ENCODE results near the gene CREB1.
"Not testable (repeated sequence)": the region's sequence is repeated elsewhere in the genome, so short reads cannot be mapped to it uniquely, and the experiment has no call there.

CREB1 gene

GRCh38 chr2:207619764-207620203 is 90.0 kb downstream of the CREB1 start:
- no peak for DNase-seq

DNA sequence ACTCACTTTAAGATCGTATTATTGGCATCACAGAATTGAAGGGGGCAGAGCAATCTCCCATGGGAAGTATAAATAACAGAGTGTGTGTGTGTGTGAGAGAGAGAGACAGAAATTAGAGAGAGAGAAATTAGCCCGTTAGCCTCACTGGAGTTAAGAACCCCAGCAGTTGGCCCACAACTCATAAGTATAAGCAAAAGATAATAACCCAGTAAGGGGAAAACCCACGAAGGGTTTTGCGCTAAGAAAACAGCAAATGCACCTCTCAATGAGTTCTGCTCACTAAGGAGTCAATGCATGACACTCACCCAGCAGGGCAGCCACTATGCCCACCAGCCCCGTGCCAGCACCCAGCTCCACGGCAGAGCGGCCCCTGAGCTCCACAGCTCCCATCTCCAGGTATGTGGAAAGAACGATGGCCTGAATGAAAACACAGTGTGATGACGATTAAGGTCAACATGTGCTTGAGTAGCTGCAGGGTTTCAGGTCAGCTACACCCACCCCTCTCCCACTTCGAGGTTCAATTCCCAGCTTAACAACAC is 91.8 kb downstream of the CREB1 start:
- DNase-seq = no peak

DNA sequence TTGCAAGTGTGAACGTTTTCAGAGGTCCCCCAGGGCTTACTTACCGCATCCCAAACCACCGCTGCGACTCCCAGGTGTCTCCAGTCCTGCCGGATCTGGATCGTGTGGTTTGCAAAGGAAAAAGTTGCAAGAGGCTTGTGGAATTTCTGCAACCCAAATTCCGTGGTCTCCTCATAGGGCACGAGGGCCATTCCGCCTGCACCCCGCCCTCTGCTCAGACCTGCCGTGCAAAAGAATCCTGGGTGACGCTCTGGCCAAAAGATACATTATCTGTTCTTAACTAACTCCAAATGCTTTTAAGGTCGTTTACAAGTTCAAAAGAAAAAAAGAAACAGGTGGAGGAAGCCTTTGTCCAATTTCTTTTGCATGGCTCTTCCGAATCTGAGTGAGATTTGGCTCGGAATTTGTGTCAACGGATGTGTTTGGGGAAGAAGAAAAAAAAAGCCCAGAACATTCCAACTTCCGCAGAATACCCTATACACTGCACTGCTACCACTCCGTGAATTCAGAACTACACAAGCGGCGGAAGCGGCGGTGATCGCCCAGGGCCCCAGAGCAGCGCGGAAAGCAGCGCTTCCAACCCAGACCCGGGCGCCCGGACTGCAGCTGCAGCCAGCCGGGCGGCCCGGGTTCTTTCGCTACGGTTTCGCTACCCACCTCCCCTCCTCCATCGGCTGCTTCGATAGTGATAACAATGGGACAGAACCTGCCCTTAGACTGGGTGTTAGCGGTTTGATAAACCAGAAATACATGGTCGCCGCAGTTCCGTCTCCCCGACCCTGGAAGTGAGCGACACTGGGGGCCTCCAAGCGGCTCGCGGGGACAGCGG is 94.6 kb downstream of the CREB1 start:
- peak; percentile 27 to 88 (median 87) for DNase-seq

DNA sequence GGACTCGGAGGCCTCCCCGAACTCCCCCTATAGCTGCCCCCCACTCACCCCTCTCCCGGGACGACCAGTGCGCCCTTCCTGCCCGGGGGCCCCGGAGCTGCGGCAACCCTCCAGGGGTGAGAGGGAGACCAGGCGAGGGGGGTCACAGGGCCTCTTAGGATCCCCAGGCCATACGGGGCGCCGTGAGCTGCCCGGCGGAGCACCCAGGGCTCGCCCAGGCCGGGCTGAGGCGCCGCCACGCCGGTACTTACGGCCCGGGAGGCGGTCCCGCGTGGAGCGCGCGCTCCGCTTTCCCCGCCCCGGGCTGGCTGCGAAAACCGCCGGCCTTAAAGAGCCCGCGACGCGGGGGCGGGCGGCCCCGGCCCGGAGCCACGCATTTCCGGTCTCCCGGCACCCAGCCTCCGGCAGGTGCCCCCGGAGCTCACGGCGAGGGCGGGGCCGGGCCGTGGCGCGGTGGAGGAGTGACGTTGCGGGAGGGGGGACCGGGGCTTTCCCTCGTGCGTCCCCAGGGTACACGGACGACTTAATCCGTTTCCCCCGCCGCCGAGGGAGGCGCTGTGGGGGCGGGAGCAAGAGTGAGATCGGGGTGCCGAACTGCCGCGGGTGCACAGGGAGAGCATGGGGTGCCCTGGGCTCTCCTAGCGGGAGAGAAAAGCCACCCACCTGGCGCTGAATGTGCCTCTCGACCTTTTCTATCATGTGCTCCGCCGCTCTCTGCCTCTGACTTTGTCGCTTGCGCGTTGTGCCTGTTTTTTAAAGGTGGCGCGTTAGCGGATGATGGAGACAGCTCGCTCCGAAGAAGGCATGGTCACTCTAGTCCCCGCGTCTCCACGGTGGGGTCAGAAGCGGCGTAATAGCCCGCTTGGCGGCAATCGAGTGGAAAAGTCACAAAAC is 95.5 kb downstream of the CREB1 start, which contains the start of gene METTL21A:
Gene METTL21A, minus strand, starts transcription at position 381 of the 894 bp plus-strand sequence. CDS start 1,019 bp downstream, outside the sequence.
- peak; percentile 83 to 95 (median 94) for DNase-seq

- DNase-seq = no peak
Measured at GRCh38 chr2:207629553-207629952, 99.8 kb downstream of the CREB1 start.

DNA sequence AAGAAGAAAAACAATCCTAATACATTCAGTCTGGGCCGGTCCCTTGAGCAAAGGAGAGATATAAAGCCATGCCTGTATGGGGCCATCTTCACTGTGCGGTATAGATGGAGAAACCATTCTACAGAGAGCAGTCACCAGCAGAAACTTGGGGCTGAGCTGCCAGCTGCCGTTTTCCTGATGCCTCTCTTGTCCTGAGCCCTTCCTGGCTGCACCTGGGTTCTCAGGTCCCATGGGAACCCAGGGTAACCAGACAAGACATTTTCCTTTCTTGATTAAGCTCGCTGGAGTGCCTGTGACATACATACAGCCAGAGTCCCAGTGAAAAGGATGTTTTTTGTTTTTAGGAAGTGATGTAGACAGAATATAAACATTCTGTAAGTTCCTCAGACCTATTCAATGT is 100.7 kb downstream of the CREB1 start:
- DNase-seq = peak in 2 of 3 experiments; percentile 32 to 41

DNA sequence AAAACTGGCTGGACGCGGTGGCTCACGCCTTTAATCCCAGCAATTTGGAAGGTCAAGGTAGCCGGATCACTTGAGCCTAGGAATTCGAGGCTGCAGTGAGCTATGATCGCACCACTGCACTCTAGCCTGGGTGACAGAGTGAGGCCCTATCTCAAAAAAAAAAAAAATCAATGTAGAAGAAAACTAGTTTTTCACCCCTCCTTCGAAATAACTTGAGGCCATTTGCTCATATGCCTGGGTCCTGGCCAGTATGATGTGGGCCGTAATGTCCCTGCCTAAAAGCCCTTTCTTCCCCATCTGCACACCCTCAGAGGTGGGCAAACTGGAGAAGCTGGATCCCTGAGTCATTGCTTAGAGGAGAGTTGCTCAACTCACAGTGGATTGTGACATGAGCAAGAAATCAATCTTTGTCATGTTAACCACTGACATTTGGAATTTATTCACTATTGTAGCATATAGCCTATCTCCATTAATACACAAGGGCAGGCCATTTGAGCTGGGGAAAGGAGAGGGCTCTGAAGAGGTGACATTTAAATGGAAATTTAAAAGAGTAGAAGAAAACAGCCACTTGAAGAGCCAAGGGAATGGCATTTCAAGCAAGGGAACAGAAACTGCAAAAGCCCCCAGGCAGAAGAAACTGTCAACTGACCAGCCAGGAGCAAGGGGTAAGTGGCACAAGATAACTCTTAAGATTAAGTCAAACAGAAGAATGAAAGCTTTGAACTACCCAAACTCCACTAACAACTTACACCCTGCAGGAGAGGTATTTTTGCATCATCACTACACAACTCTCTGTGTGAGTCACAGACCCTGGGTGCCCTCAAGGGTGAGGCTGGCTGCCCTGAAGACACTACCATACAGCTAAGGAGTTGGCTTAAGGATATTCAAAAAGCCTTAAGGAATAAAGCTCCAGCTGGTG is 103.1 kb downstream of the CREB1 start:
- no peak for DNase-seq

DNA sequence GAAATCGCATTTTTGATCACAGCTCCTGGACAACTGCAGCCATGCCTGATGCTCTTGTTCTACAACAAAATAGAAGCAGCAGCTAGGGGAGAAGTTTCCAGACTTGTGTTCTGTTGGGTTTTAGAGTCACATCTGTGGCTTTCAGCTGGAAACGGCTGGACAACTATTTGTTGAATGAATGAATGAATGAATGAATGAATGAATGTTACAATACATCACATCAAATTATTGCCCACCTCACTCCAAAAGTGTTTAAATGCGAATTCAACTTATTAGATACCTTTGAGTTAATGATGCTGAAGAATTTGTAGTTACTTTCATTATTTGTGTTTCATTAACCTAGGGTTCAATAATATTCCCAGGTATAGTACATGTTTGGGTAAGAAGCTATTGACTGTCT is 103.9 kb downstream of the CREB1 start:
- no peak for DNase-seq

DNA sequence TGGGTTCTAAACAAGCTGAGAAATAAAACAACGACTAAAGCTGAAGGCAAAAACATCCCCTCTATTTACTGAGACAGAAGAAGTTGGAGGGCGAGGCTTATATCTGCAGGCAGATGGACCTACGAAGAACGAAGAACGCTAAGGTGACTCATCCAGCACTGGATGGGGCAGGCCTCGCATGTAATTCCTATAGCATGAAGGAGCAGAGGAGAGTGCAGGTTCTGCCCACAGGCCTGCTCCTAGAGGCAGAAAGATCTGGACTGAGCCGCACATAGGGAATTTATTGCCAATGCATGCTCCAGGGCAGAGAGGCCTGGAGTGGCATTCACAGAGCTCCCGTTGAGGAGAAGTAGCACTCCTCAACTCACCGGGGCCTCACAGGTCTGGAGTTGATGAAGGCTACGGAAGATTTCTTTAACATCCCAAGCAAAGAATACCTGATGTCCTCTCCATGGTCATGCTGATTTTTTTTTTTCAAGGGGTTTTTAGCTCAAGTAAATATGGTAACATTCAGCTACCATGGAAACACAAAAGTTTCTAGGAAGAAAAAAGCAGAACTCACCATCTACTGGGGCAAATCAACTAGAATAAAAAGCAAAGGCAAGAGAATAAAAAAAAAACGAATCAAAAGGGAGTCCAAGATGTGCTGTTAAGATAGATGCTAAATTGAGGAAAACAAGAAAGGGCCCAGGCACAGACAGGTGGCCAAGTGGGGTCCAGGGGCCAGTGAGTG is 105.9 kb downstream of the CREB1 start:
- no peak for DNase-seq

DNA sequence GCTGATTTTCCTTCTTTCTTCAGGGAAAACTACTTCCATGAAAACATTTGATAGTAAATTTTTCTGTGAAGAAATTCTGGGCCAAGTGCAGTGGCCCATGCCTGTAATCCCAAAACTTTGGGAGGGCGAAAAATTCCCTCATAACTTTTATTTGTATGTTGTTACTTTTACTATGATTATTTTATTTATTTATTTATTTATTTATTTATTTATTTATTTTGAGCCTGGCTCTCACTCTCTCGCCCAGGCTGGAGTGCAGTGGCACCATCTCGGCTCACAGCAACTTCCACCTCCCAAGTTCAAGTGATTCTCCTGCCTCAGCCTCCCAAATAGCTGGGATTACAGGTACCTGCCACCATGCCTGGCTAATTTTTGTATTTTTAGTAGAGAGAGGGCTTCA is 109.5 kb downstream of the CREB1 start:
- not testable (repeated sequence) for DNase-seq

GRCh38 chr2:207640160-207640559 is 110.4 kb downstream of the CREB1 start:
- no peak for DNase-seq

- no peak for DNase-seq
Measured at GRCh38 chr2:207640661-207641060, 110.9 kb downstream of the CREB1 start.

DNA sequence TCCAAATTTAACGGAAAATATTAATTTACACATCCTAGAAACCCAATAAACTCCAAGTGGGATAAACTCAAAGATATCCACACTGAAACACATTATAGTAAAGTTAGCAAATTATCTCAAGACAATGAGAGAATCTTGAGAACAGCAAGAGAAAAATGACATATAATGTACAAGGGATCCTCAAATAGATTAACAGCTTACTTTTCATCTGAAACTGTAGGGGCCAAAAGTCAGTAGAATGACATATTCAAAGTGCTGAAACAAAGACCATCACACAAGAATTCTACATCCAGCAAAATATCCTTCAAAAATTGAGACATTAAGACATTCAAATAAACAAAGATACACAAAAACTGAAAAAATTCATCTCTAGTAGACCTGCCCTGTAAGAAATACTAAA is 114.1 kb downstream of the CREB1 start:
- no peak for DNase-seq

DNA sequence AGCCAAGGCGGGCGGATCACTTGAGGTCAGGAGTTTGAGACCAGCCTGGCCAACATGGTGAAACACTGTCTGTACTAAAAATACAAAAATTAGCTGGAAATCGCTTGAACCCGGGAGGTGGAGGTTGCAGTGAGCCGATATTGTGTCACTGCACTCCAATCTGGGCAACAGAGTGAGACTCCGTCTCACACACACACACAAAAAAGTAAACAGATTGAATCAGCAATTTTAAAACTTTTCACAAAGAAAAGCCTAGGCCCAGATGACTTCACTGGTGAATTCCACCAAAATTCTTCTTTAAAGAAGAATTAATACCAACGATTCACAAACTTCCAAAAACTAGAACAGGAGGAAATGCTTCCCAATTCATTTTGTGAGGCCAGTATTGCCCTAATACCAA is 116.8 kb downstream of the CREB1 start:
- not testable (repeated sequence) for DNase-seq
